A673 (cell line): ENCODE results near the gene ADGRL1.

Source experiments
- EZH2 ChIP-seq: fragments of 200-600 bp; sonication (generic); IDR thresholded peaks from 2 replicates; pipeline ENCODE4 v1.6.1; 2017; ENCODE audit warnings: borderline replicate concordance, low read depth, mild to moderate bottlenecking, mixed read lengths, antibody characterized with exemption, low read length; ENCODE audit not compliant: poor library complexity, severe bottlenecking
- TF ChIP-seq, protein P1 (sequence below): fragments of 300-800, 200-600 bp; sonication (generic); conservative IDR thresholded peaks from 2 replicates; pipeline ENCODE4 v1.5.1; 2017; ENCODE audit warnings: low read depth, mild to moderate bottlenecking, antibody characterized with exemption, low read length, moderate library complexity, mixed read lengths

- TF ChIP-seq, protein P1, sequence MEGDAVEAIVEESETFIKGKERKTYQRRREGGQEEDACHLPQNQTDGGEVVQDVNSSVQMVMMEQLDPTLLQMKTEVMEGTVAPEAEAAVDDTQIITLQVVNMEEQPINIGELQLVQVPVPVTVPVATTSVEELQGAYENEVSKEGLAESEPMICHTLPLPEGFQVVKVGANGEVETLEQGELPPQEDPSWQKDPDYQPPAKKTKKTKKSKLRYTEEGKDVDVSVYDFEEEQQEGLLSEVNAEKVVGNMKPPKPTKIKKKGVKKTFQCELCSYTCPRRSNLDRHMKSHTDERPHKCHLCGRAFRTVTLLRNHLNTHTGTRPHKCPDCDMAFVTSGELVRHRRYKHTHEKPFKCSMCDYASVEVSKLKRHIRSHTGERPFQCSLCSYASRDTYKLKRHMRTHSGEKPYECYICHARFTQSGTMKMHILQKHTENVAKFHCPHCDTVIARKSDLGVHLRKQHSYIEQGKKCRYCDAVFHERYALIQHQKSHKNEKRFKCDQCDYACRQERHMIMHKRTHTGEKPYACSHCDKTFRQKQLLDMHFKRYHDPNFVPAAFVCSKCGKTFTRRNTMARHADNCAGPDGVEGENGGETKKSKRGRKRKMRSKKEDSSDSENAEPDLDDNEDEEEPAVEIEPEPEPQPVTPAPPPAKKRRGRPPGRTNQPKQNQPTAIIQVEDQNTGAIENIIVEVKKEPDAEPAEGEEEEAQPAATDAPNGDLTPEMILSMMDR = no peak
- TF ChIP-seq EZH2 = no peak
Observed at GRCh38 chr19:14149509-14149994, 56.4 kb downstream of the ADGRL1 start.
